IMR-90 (cell line): Measurements from ENCODE around the gene COX7A2L.

ENCODE experiments used
- MAFK ChIP-seq: IDR thresholded peaks from 2 replicates; pipeline ENCODE4 v1.6.1; 2012; ENCODE audit warnings: low read depth, low read length, improper control_type of control experiment
- POLR2A ChIP-seq: IDR thresholded peaks from 2 replicates; pipeline ENCODE4 v1.6.1; 2012; ENCODE audit warnings: mild to moderate bottlenecking, low read depth, low read length
- RAD21 ChIP-seq: IDR thresholded peaks from 2 replicates; pipeline ENCODE4 v1.6.1; 2012; ENCODE audit warnings: low read length, improper control_type of control experiment
- TF ChIP-seq, protein P1 (sequence below): conservative IDR thresholded peaks from 2 replicates; pipeline ENCODE4 v1.5.1; 2012; ENCODE audit warnings: mild to moderate bottlenecking, low read depth, low read length, improper control_type of control experiment

DNA sequence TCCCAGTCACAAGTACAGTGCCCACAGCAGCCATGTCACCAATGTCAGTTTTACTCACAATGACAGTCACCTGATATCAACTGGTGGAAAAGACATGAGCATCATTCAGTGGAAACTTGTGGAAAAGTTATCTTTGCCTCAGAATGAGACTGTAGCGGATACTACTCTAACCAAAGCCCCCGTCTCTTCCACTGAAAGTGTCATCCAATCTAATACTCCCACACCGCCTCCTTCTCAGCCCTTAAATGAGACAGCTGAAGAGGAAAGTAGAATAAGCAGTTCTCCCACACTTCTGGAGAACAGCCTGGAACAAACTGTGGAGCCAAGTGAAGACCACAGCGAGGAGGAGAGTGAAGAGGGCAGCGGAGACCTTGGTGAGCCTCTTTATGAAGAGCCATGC is 31.3 kb downstream of the COX7A2L start:
- TF ChIP-seq, protein P1, sequence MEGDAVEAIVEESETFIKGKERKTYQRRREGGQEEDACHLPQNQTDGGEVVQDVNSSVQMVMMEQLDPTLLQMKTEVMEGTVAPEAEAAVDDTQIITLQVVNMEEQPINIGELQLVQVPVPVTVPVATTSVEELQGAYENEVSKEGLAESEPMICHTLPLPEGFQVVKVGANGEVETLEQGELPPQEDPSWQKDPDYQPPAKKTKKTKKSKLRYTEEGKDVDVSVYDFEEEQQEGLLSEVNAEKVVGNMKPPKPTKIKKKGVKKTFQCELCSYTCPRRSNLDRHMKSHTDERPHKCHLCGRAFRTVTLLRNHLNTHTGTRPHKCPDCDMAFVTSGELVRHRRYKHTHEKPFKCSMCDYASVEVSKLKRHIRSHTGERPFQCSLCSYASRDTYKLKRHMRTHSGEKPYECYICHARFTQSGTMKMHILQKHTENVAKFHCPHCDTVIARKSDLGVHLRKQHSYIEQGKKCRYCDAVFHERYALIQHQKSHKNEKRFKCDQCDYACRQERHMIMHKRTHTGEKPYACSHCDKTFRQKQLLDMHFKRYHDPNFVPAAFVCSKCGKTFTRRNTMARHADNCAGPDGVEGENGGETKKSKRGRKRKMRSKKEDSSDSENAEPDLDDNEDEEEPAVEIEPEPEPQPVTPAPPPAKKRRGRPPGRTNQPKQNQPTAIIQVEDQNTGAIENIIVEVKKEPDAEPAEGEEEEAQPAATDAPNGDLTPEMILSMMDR, result no peak
- TF ChIP-seq MAFK (no peak), RAD21 (no peak), POLR2A (no peak)
